ENCODE measurements around the gene DENND4A. TPM values are rescaled to one million over a fixed set of nuclear protein-coding genes. Genes with fewer than 3 reads are reported as not detected.
A peak's percentile ranks its signal among the peaks of the same experiment; 100 is the strongest.

The DENND4A gene
- polyA plus RNA-seq, 1 of the 3 experiments (the other 2 are of a cell fraction), result 2.5 TPM

GRCh38 chr15:65620833-65621232, 171.3 kb downstream of the DENND4A start:
- WGBS (ENCODE audit: low lambda C conversion rate), result 67% methylated on average over 2 of the region's 2 CpGs
- Histone ChIP-seq H3K27me3 (ENCODE audit: insufficient read depth) (no peaks in the 10 kb centered on the region), H3K27ac (ENCODE audit: low read depth in 2 of 2, low read length in 1 of 2) (no peak overlapping the region), H3K4me3 (ENCODE audit: low read depth in 2 of 2, low read length in 1 of 2) (no peak overlapping the region), H3K36me3 (replicated peaks in 1 of 2; ENCODE audit: control insufficient read depth in 1 of 2, insufficient read depth in 2 of 2, low read length in 1 of 2) (peaks cover 0 to 12% of the 10 kb centered on the region in 2 experiments), H2AFZ (ENCODE audit: low read depth) (no peak overlapping the region), H3K4me2 (no peak overlapping the region), H3K9me2 (no peaks in the 10 kb centered on the region), H4K20me1 (ENCODE audit: insufficient read depth) (no peaks in the 10 kb centered on the region), H3K79me2 (ENCODE audit: insufficient read depth) (no peaks in the 10 kb centered on the region), H3K9ac (no peak overlapping the region), H3K4me1 (ENCODE audit: control insufficient read depth in 1 of 2, insufficient read depth in 2 of 2, low read depth in 1 of 2, low read length in 1 of 2) (peaks cover 0 to 4% of the 10 kb centered on the region in 2 experiments; a peak in 2 of 4 replicates), H3F3A (replicated peaks; ENCODE audit: insufficient read depth) (no peaks in the 10 kb centered on the region), H3K9me3 (no peaks in the 10 kb centered on the region)
- CTCF ChIA-PET, result interaction anchor here (1.8 to 3.5 kb wide), 2 partner anchors 10 to 18 kb away, joined by 7 to 19 read pairs; partner anchors contain the start of gene INTS14
- POLR2A ChIA-PET, result interaction anchor here (1.0 kb wide), 1 partner anchor 10 kb away, joined by 3 read pairs; the partner anchor contains the start of gene INTS14
- no peak for TF ChIP-seq CHD2 (IDR thresholded peaks at IDR 0.05; ENCODE audit: low read length, partially characterized antibody)
- no peak for TF ChIP-seq MAX (IDR thresholded peaks at IDR 0.05; ENCODE audit: low read depth)
- no peak for TF ChIP-seq ELF1 (IDR thresholded peaks at IDR 0.05)
- no peak for TF ChIP-seq FOXM1 (IDR thresholded peaks at IDR 0.05; ENCODE audit: low read depth)
- TF ChIP-seq REST (IDR thresholded peaks at IDR 0.05; ENCODE audit: low read depth, low read length), result no peak
- TF ChIP-seq TEAD4 (IDR thresholded peaks at IDR 0.05; ENCODE audit: borderline replicate concordance, insufficient read depth), result no peak
- TF ChIP-seq RCOR1 (IDR thresholded peaks at IDR 0.05; ENCODE audit: low read length), result no peak
- no peak for TF ChIP-seq POLR2AphosphoS5 (IDR thresholded peaks at IDR 0.05; ENCODE audit: low read depth, low read length)
- TF ChIP-seq GABPA (IDR thresholded peaks at IDR 0.05; ENCODE audit: low read depth), result no peak
- DNase-seq, result no peak

GRCh38 chr15:65619626-65620290, 172.3 kb downstream of the DENND4A start:
- peaks cover 2% of the 10 kb centered on the region for H3F3A ChIP-seq (replicated peaks; ENCODE audit: insufficient read depth)
- H3K36me3 ChIP-seq (replicated peaks in 1 of 2; ENCODE audit: control insufficient read depth in 1 of 2, insufficient read depth in 2 of 2, low read length in 1 of 2), result peaks cover 0 to 6% of the 10 kb centered on the region in 2 experiments
- no peak for TF ChIP-seq FOSL2 (IDR thresholded peaks at IDR 0.05; ENCODE audit: borderline replicate concordance, low read depth)
- TF ChIP-seq MAX (IDR thresholded peaks at IDR 0.05; ENCODE audit: low read depth), result no peak
- TF ChIP-seq SIN3A (IDR thresholded peaks at IDR 0.05; ENCODE audit: borderline replicate concordance, low read depth, low read length), result no peak
- no peak for TF ChIP-seq SMC3 (IDR thresholded peaks at IDR 0.05; ENCODE audit: low read depth, low read length)
- TF ChIP-seq TCF12 (IDR thresholded peaks at IDR 0.05), result no peak
- TF ChIP-seq RAD21 (IDR thresholded peaks at IDR 0.05; ENCODE audit: low read length), result no peak
- TF ChIP-seq RCOR1 (IDR thresholded peaks at IDR 0.05; ENCODE audit: low read length), result no peak
- no peak for TF ChIP-seq MEF2A (IDR thresholded peaks at IDR 0.05; ENCODE audit: borderline replicate concordance, low read depth)
- no peak for TF ChIP-seq EP300 (IDR thresholded peaks at IDR 0.05; ENCODE audit: borderline replicate concordance in 1 of 2, low read depth in 1 of 2, low read length in 1 of 2)
- peak overlapping the region in 1 of 2 experiments; percentile 61; a peak in 2 of 4 replicates for H3K27ac ChIP-seq (ENCODE audit: low read depth in 2 of 2, low read length in 1 of 2)
- no peaks in the 10 kb centered on the region for H3K9me3 ChIP-seq
- no peaks in the 10 kb centered on the region for H3K9me2 ChIP-seq
- no peaks in the 10 kb centered on the region for H3K27me3 ChIP-seq (ENCODE audit: insufficient read depth)
- no peak overlapping the region for H2AFZ ChIP-seq (ENCODE audit: low read depth)
- no peaks in the 10 kb centered on the region for H4K20me1 ChIP-seq (ENCODE audit: insufficient read depth)
- H3K9ac ChIP-seq, result no peak overlapping the region
- no peak overlapping the region for H3K4me2 ChIP-seq
- ChIA-PET POLR2A (interaction anchor here (0.7 to 1.4 kb wide), 2 partner anchors 9 to 39 kb away, joined by 3 to 12 read pairs; partner anchors contain the start of gene INTS14), CTCF (interaction anchor here (0.8 to 1.8 kb wide), 4 partner anchors 9 to 24 kb away, joined by 3 to 11 read pairs (median 4); partner anchors contain the start of gene INTS14)
- peaks cover 0 to 4% of the 10 kb centered on the region in 2 experiments; a peak in 2 of 4 replicates for H3K4me1 ChIP-seq (ENCODE audit: control insufficient read depth in 1 of 2, insufficient read depth in 2 of 2, low read depth in 1 of 2, low read length in 1 of 2)
- H3K4me3 ChIP-seq (ENCODE audit: low read depth in 2 of 2, low read length in 1 of 2), result no peak overlapping the region
- WGBS (ENCODE audit: low lambda C conversion rate), result 84% methylated on average over 5 of the region's 5 CpGs
- DNase-seq, result peak; percentile 36
- no peaks in the 10 kb centered on the region for H3K79me2 ChIP-seq (ENCODE audit: insufficient read depth)
